CD8-positive, alpha-beta memory T cell (primary cell): ENCODE data around the gene HMGCR. TPM values are rescaled to one million over a fixed set of nuclear protein-coding genes. Genes with fewer than 3 reads are reported as not detected.

ENCODE experiments used
- CTCF ChIA-PET: fragments of 350-600 bp; sonication (Branson Sonifier 250); formaldehyde crosslinking; loops from one replicate; lab custom pipeline; 2021; ENCODE audit warnings: antibody characterized with exemption; lab: Charles Lee
- POLR2A ChIA-PET: fragments of 350-600 bp; sonication (Branson Sonifier 250); formaldehyde crosslinking; loops from one replicate; lab custom pipeline; 2021; ENCODE audit warnings: antibody characterized with exemption; lab: Charles Lee
- DNase-seq, 5 donors: peaks; one replicate each; pipeline versions ENCODE4 v3.0.0 to v3.0.0-alpha.2; 2020 to 2022; ENCODE audit warnings: mixed read lengths in 1 of 5
- H3K27ac ChIP-seq: one replicate; pipeline ENCODE4 v1.7.0; 2013; ENCODE audit warnings: low read depth, mild to moderate bottlenecking, low read length, moderate library complexity
- H3K27me3 ChIP-seq: 2 replicates; pipeline ENCODE4 v1.7.0; 2013; ENCODE audit warnings: low read length, mild to moderate bottlenecking; ENCODE audit not compliant: insufficient read depth, poor library complexity, severe bottlenecking
- H3K36me3 ChIP-seq: 2 replicates; pipeline ENCODE4 v1.7.0; 2013; ENCODE audit warnings: mild to moderate bottlenecking, low read length, moderate library complexity; ENCODE audit not compliant: insufficient read depth
- H3K4me1 ChIP-seq: 2 replicates; pipeline ENCODE4 v1.7.0; 2013; ENCODE audit warnings: mild to moderate bottlenecking, low read length, moderate library complexity; ENCODE audit not compliant: insufficient read depth
- H3K4me3 ChIP-seq: 2 replicates; pipeline ENCODE4 v1.7.0; 2013; ENCODE audit warnings: mild to moderate bottlenecking, low read length
- H3K9me3 ChIP-seq: 2 replicates; pipeline ENCODE4 v1.7.0; 2013; ENCODE audit warnings: mild to moderate bottlenecking, low read length
- H3K27ac Mint-ChIP-seq, 8 donors: one replicate each; pipeline ENCODE4 v1.8.0; 2020 to 2021; ENCODE audit warnings: mixed read lengths in 8 of 8, mild to moderate bottlenecking in 6 of 8, inconsistent platforms in 3 of 8, moderate library complexity in 3 of 8
- H3K27me3 Mint-ChIP-seq, 2 donors: one replicate each; pipeline ENCODE4 v1.8.0; 2020 to 2021; ENCODE audit warnings: mixed read lengths in 2 of 2, mild to moderate bottlenecking in 1 of 2, moderate library complexity in 1 of 2
- H3K36me3 Mint-ChIP-seq, 3 donors: one replicate each; pipeline ENCODE4 v1.8.0; 2020 to 2021; ENCODE audit warnings: mixed read lengths in 3 of 3, inconsistent platforms in 1 of 3, mild to moderate bottlenecking in 1 of 3
- H3K4me1 Mint-ChIP-seq, 3 donors: one replicate each; pipeline ENCODE4 v1.8.0; 2020 to 2021; ENCODE audit warnings: mixed read lengths in 3 of 3, inconsistent platforms in 1 of 3, mild to moderate bottlenecking in 1 of 3
- H3K4me3 Mint-ChIP-seq, 7 donors: one replicate each; pipeline ENCODE4 v1.8.0; 2020 to 2021; ENCODE audit warnings: mixed read lengths in 7 of 7, mild to moderate bottlenecking in 6 of 7, moderate library complexity in 4 of 7, inconsistent platforms in 2 of 7
- H3K9me3 Mint-ChIP-seq, 5 donors: one replicate each; pipeline ENCODE4 v1.8.0; 2020 to 2022; ENCODE audit warnings: mixed read lengths in 5 of 5, mild to moderate bottlenecking in 3 of 5, moderate library complexity in 2 of 5, inconsistent platforms in 1 of 5
- polyA plus RNA-seq: library from polyadenylated mRNA; unstranded; fragments of 300-500 nt; fragmentation: Illumina TruSeq; gene quantifications from one replicate; pipeline ENCODE4 v1.2.3, GENCODE V29; 2021
- total RNA-seq, 2 experiments: library from RNA; stranded (reverse); gene quantifications; one replicate each; pipeline ENCODE4 v1.2.3, GENCODE V29; 2021

HMGCR gene
- total and polyA plus RNA-seq, 3 experiments from 2014 or later, result 10.9 to 47.7 (median 45.9) TPM

- Histone ChIP-seq H3K27me3 (no peaks in the 10 kb centered on the region), H3K36me3 (peaks cover 16% of the 10 kb centered on the region), H3K9me3 (no peaks in the 10 kb centered on the region), H3K4me1 (no peaks in the 10 kb centered on the region), H3K27ac (no peak overlapping the region), H3K4me3 (no peak overlapping the region)
- Mint-ChIP-seq H3K27ac (peak overlapping the region in 1 of 8 donors; percentile 27), H3K27me3 (no peaks in the 10 kb centered on the region), H3K36me3 (peaks cover 0 to 29% (median 18%) of the 10 kb centered on the region in 3 donors), H3K4me1 (peaks cover 3 to 6% (median 6%) of the 10 kb centered on the region in 3 donors), H3K4me3 (no peak overlapping the region), H3K9me3 (no peaks in the 10 kb centered on the region)
- POLR2A ChIA-PET, result no interaction called here
- DNase-seq, result no peak
- CTCF ChIA-PET, result no interaction called here
Observed at GRCh38 chr5:75362474-75362975, 25.5 kb downstream of the HMGCR start.

GRCh38 chr5:75363111-75363510 lies 26.1 kb downstream of the HMGCR start:
- CTCF ChIA-PET, result no interaction called here
- H3K27me3 ChIP-seq, result no peaks in the 10 kb centered on the region
- H3K27ac ChIP-seq, result no peak overlapping the region
- DNase-seq, result no peak
- Mint-ChIP-seq H3K36me3 (peaks cover 0 to 25% (median 16%) of the 10 kb centered on the region in 3 donors), H3K27ac (no peak overlapping the region), H3K27me3 (no peaks in the 10 kb centered on the region), H3K4me1 (peaks cover 3 to 6% (median 6%) of the 10 kb centered on the region in 3 donors), H3K4me3 (no peak overlapping the region), H3K9me3 (no peaks in the 10 kb centered on the region)
- H3K4me1 ChIP-seq, result no peaks in the 10 kb centered on the region
- no peak overlapping the region for H3K4me3 ChIP-seq
- POLR2A ChIA-PET, result no interaction called here
- H3K36me3 ChIP-seq, result peaks cover 16% of the 10 kb centered on the region
- H3K9me3 ChIP-seq, result no peaks in the 10 kb centered on the region

- no peak overlapping the region for H3K4me3 ChIP-seq
- peaks cover 3 to 6% (median 6%) of the 10 kb centered on the region in 3 donors for H3K4me1 Mint-ChIP-seq
- DNase-seq, result no peak
- ChIA-PET POLR2A (no interaction called here), CTCF (no interaction called here)
- no peak overlapping the region for H3K27ac Mint-ChIP-seq
- H3K27ac ChIP-seq, result no peak overlapping the region
- H3K36me3 Mint-ChIP-seq, result peaks cover 0 to 23% (median 15%) of the 10 kb centered on the region in 3 donors
- no peaks in the 10 kb centered on the region for H3K9me3 Mint-ChIP-seq
- no peaks in the 10 kb centered on the region for H3K4me1 ChIP-seq
- no peak overlapping the region for H3K4me3 Mint-ChIP-seq
- no peaks in the 10 kb centered on the region for H3K27me3 Mint-ChIP-seq
- peaks cover 16% of the 10 kb centered on the region for H3K36me3 ChIP-seq
- no peaks in the 10 kb centered on the region for H3K9me3 ChIP-seq
- no peaks in the 10 kb centered on the region for H3K27me3 ChIP-seq
Observed at GRCh38 chr5:75363726-75364495, 26.9 kb downstream of the HMGCR start.

GRCh38 chr5:75364571-75365280 lies 27.7 kb downstream of the HMGCR start:
- peak overlapping the region in 1 of 8 donors; percentile 66 for H3K27ac Mint-ChIP-seq
- no peaks in the 10 kb centered on the region for H3K9me3 Mint-ChIP-seq
- no peak overlapping the region for H3K27ac ChIP-seq
- peaks cover 0 to 17% (median 13%) of the 10 kb centered on the region in 3 donors for H3K36me3 Mint-ChIP-seq
- POLR2A ChIA-PET, result no interaction called here
- CTCF ChIA-PET, result interaction anchor here (1.1 kb wide), 1 partner anchor 13 kb away, joined by 3 read pairs; no protein-coding TSS in a partner anchor
- H3K4me1 ChIP-seq, result no peaks in the 10 kb centered on the region
- no peaks in the 10 kb centered on the region for H3K27me3 ChIP-seq
- no peak overlapping the region for H3K4me3 ChIP-seq
- no peak overlapping the region for H3K4me3 Mint-ChIP-seq
- no peaks in the 10 kb centered on the region for H3K27me3 Mint-ChIP-seq
- no peak for DNase-seq
- no peaks in the 10 kb centered on the region for H3K9me3 ChIP-seq
- peaks cover 8% of the 10 kb centered on the region for H3K36me3 ChIP-seq
- peaks cover 3 to 6% (median 6%) of the 10 kb centered on the region in 3 donors for H3K4me1 Mint-ChIP-seq

- no peak overlapping the region for H3K4me3 ChIP-seq
- H3K36me3 ChIP-seq, result no peaks in the 10 kb centered on the region
- no peak for DNase-seq
- H3K27ac ChIP-seq, result no peak overlapping the region
- CTCF ChIA-PET, result interaction anchor here (1.1 kb wide), 1 partner anchor 14 kb away, joined by 3 read pairs; no protein-coding TSS in a partner anchor
- POLR2A ChIA-PET, result interaction anchor here (0.7 kb wide), 1 partner anchor 25 kb away, joined by 3 read pairs; no protein-coding TSS in a partner anchor
- Mint-ChIP-seq H3K4me1 (peaks cover 3 to 6% (median 6%) of the 10 kb centered on the region in 3 donors), H3K4me3 (no peak overlapping the region), H3K27me3 (no peaks in the 10 kb centered on the region), H3K9me3 (no peaks in the 10 kb centered on the region), H3K36me3 (peaks cover 0 to 9% (median 7%) of the 10 kb centered on the region in 3 donors), H3K27ac (peak overlapping the region in 1 of 8 donors; percentile 32)
- no peaks in the 10 kb centered on the region for H3K4me1 ChIP-seq
- H3K9me3 ChIP-seq, result no peaks in the 10 kb centered on the region
- no peaks in the 10 kb centered on the region for H3K27me3 ChIP-seq
Observed at GRCh38 chr5:75365740-75366139, 28.7 kb downstream of the HMGCR start.

GRCh38 chr5:75366787-75367186 lies 29.8 kb downstream of the HMGCR start:
- no peaks in the 10 kb centered on the region for H3K36me3 ChIP-seq
- H3K4me1 ChIP-seq, result no peaks in the 10 kb centered on the region
- H3K4me3 ChIP-seq, result no peak overlapping the region
- POLR2A ChIA-PET, result no interaction called here
- CTCF ChIA-PET, result no interaction called here
- H3K9me3 ChIP-seq, result no peaks in the 10 kb centered on the region
- H3K36me3 Mint-ChIP-seq, result peaks cover 0 to 10% (median 7%) of the 10 kb centered on the region in 3 donors
- H3K4me3 Mint-ChIP-seq, result peak overlapping the region in 1 of 7 donors; percentile 21
- peak overlapping the region in 1 of 8 donors; percentile 8 for H3K27ac Mint-ChIP-seq
- H3K4me1 Mint-ChIP-seq, result peaks cover 3 to 6% (median 6%) of the 10 kb centered on the region in 3 donors
- H3K27me3 Mint-ChIP-seq, result no peaks in the 10 kb centered on the region
- no peaks in the 10 kb centered on the region for H3K27me3 ChIP-seq
- no peak for DNase-seq
- no peaks in the 10 kb centered on the region for H3K9me3 Mint-ChIP-seq
- H3K27ac ChIP-seq, result no peak overlapping the region

- Histone ChIP-seq H3K9me3 (no peaks in the 10 kb centered on the region), H3K27me3 (no peaks in the 10 kb centered on the region), H3K4me3 (no peak overlapping the region), H3K4me1 (no peaks in the 10 kb centered on the region), H3K27ac (no peak overlapping the region), H3K36me3 (no peaks in the 10 kb centered on the region)
- peaks cover 3 to 6% (median 6%) of the 10 kb centered on the region in 3 donors for H3K4me1 Mint-ChIP-seq
- H3K4me3 Mint-ChIP-seq, result peak overlapping the region in 1 of 7 donors; percentile 21
- ChIA-PET POLR2A (no interaction called here), CTCF (no interaction called here)
- H3K36me3 Mint-ChIP-seq, result peaks cover 0 to 7% (median 7%) of the 10 kb centered on the region in 3 donors
- H3K27ac Mint-ChIP-seq, result no peak overlapping the region
- no peaks in the 10 kb centered on the region for H3K27me3 Mint-ChIP-seq
- no peaks in the 10 kb centered on the region for H3K9me3 Mint-ChIP-seq
- no peak for DNase-seq
Observed at GRCh38 chr5:75367401-75367800, 30.4 kb downstream of the HMGCR start.

GRCh38 chr5:75368391-75368790 lies 31.4 kb downstream of the HMGCR start:
- H3K9me3 ChIP-seq, result no peaks in the 10 kb centered on the region
- POLR2A ChIA-PET, result no interaction called here
- H3K27me3 ChIP-seq, result no peaks in the 10 kb centered on the region
- no peak overlapping the region for H3K27ac Mint-ChIP-seq
- H3K36me3 Mint-ChIP-seq, result peaks cover 0 to 15% (median 7%) of the 10 kb centered on the region in 3 donors
- DNase-seq, result no peak
- no peaks in the 10 kb centered on the region for H3K27me3 Mint-ChIP-seq
- H3K4me3 Mint-ChIP-seq, result no peak overlapping the region
- CTCF ChIA-PET, result no interaction called here
- H3K4me1 Mint-ChIP-seq, result peaks cover 3 to 6% (median 6%) of the 10 kb centered on the region in 3 donors
- no peak overlapping the region for H3K27ac ChIP-seq
- no peak overlapping the region for H3K4me3 ChIP-seq
- H3K36me3 ChIP-seq, result no peaks in the 10 kb centered on the region
- no peaks in the 10 kb centered on the region for H3K4me1 ChIP-seq
- no peaks in the 10 kb centered on the region for H3K9me3 Mint-ChIP-seq
